ENCODE data around the gene SMO.
A peak's percentile ranks its signal among the peaks of the same experiment; 100 is the strongest.
"Not testable (repeated sequence)": the region's sequence is repeated elsewhere in the genome, so short reads cannot be mapped to it uniquely, and the experiment has no call there.

Gene SMO

DNA sequence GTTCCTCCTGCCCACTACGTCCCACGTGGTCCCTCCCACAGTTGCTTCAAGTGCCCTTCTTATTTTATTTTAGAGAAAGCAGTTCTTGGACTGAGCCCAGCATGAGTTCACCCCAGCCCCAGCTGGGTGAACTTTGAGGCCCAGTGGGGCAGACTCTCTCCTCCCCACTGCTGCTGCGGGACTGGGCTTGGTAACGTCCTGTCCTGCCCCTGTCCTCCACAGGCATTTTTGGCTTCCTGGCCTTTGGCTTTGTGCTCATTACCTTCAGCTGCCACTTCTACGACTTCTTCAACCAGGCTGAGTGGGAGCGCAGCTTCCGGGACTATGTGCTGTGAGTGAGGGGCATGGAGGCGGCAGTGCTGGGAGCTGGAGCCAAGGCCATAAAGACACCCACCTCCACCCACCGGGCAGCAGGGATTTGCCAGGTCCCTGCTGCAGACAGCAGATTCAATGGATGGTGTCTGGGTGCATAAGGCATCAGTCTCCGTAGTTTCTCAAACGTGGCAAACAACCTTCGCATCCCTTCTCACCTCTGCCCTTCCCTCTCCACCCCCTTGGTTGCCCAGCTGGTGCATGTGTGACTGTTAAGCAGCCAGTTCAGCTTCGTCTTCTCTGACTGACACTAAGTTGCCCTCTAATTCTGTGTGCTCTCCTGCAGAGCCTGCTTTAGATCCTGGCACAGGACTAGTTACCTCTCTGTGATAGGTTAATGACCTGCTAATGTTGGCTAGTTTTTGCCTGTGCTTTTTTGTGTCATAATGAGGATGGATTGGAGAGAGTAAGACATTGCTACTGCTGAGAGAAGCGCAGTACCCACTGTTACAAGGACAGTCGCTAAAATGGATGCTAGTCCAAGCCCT is 20.9 kb downstream of the SMO start:
- no peak for DNase-seq

DNA sequence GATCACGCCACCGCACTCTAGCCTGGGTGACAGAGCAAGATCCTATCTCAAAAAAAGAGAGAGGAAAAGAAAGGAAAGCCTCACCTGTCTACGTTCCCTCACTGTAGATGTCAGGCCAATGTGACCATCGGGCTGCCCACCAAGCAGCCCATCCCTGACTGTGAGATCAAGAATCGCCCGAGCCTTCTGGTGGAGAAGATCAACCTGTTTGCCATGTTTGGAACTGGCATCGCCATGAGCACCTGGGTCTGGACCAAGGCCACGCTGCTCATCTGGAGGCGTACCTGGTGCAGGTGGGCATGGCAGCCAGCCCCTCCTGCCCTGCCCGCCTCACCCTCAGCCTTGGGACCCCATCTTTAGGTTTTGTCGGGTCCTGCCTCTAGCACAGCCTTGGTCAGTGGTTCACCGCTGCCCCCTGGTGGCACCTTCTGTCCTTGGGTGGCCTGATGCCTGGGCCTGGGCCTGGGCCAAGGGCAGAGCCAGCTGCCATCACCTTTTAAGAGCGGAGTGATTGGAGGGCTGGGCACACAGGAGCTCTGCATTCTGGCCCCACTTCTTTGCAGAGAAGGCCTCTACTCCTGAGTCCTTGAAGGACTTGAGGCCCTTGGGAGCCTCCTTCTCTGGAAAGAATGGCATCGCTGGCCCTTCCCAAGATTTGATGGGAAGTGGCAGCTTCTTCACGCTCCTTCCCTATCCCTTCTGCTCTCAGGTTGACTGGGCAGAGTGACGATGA is 22.0 kb downstream of the SMO start:
- DNase-seq: peak; percentile 57

DNA sequence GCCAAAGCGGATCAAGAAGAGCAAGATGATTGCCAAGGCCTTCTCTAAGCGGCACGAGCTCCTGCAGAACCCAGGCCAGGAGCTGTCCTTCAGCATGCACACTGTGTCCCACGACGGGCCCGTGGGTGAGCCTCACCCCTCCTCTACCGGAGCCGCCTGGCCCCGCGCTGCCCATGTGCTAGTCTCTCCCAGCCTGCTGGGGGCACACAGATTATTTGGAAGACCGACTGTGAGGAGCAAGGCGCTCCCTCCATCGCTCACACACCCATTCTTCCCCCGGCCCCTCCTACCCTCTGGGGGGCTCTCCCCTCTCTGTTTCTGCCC is 22.5 kb downstream of the SMO start:
- DNase-seq: no peak

DNA sequence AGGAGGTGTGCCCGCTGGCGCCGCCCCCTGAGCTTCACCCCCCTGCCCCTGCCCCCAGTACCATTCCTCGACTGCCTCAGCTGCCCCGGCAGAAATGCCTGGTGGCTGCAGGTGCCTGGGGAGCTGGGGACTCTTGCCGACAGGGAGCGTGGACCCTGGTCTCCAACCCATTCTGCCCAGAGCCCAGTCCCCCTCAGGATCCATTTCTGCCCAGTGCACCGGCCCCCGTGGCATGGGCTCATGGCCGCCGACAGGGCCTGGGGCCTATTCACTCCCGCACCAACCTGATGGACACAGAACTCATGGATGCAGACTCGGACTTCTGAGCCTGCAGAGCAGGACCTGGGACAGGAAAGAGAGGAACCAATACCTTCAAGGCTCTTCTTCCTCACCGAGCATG is 23.7 kb downstream of the SMO start:
- DNase-seq: no peak

DNA sequence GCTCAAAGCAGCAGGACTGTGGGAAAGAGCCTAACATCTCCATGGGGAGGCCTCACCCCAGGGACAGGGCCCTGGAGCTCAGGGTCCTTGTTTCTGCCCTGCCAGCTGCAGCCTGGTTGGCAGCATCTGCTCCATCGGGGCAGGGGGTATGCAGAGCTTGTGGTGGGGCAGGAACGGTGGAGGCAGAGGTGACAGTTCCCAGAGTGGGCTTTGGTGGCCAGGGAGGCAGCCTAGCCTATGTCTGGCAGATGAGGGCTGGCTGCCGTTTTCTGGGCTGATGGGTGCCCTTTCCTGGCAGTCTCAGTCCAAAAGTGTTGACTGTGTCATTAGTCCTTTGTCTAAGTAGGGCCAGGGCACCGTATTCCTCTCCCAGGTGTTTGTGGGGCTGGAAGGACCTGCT is 24.2 kb downstream of the SMO start:
- DNase-seq: no peak

DNA sequence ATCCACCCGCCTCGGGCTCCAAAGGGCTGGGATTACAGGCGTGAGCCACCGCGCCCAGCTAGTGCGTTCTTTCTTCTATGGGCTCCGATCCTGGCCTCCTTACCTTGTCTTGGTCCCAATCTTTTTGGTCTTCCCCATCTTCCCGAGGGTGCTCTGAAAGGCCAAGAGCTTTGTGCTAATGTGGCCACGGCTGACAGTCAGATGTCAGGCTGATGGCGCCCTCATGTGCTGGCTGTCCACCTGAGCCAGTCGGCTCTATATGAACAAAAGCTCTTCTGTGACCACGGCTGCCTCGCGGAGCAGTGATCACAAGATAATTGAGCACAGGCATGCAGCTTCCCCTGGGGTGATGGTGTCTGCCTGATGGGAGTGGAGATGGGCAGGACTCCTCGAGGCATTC is 25.4 kb downstream of the SMO start:
- peak; percentile 8 for DNase-seq

DNA sequence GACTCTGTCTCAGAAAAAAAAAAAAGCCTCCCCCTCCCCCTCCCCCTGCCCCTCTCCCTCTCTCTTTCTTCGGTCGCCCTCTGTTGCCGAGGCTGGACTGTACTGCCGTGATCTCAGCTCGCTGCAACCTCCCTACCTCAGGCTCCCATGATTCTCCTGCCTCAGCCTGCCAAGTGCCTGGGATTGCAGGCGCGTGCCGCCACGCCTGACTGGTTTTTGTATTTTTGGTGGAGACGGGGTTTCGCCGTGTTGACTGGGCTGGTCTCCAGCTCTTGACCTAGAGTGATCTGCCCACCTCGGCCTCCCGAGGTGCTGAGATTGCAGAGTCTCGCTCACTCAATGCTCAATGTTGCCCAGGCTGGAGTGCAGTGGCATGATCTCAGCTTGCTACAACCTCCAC is 27.3 kb downstream of the SMO start:
- DNase-seq: not testable (repeated sequence)

DNA sequence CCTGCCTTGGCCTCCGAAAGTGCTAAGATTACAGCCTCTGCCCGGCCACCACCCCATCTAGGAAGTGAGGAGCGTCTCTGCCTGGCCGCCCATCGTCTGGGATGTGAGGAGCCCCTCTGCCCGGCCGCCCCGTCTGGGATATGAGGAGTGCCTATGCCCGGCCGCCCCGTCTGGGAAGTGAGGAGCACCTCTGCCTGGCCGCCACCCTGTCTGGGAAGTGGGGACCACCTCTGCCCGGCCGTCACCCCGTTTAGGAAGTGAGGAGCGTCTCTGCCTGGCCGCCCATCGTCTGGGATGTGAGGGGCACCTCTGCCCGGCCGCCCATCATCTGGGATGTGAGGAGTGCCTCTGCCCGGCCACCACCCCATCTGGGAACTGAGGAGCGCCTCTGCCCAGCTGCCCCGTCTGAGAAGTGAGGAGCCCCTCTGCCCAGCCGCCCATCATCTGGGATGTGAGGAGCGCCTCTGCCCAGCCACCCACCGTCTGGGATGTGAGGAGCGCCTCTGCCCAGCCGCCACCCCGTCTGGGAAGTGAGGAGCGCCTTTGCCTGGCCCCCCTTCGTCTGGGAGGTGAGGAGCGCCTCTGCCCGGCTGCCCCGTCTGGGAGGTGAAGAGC is 27.8 kb downstream of the SMO start:
- DNase-seq: not testable (repeated sequence)

DNA sequence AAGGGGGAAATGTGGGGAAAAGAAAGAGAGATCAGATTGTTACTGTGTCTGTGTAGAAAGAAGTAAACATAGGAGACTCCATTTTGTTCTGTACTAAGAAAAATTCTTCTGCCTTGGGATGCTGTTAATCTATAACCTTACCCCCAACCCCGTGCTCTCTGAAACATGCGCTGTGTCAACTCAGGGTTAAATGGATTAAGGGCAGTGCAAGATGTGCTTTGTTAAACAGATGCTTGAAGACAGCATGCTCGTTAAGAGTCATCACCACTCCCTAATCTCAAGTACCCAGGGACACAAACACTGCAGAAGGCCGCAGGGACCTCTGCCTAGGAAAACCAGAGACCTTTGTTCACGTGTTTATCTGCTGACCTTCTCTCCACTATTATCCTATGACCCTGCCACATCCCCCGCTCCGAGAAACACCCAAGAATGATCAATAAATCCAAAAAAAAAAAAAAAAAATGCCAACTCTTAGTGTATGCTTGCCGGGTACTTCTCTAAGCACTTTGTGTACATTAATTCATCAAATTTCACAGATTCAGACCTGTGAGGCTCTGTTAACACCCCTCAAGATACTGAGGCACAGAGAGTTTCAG is 28.5 kb downstream of the SMO start:
- not testable (repeated sequence) for DNase-seq

DNA sequence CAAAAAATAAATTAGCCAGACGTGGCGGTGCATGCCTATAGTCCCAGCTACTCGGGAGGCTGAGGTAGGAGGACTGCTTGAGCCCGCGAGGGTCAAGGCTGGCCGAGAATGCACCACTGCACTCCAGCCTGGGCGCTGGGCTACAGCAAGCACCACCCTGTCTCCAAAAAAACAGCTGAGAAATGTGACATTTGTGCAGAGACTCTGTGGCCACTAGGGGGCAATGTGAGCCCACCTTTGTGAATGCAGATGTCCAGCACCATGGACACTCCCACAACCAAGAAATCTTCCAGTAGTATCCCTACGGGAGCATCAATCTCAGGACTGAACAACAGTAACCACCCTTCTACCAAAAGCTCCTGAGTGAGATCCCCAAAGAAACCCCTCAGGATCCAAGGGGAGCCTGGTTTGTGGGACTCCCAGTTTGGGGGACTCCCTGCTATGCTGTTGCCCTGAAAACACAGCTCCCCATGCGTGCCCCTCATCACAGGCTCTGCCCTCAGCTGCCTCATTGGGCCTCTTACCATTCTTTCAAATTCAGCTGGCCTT is 30.2 kb downstream of the SMO start:
- DNase-seq: peak; percentile 65

DNA sequence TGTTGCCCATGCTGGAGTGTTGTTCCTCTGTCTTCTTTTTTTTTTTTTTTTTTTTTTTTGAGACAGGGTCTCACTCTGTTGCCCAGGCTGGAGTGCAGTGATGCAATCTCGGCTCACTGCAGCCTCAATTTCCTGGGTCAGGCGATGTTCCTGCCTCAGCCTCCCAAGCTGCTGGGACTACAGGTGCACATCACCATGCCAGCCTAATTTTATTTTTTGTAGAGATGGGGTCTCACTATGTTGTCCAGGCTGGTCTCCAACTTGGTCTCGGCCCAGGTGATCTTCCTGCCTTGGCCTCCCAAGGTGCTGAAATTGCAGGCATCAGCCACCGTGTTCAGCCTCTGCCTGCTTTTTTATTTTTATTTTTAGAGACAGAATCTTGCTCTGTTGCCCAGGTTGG is 30.7 kb downstream of the SMO start:
- DNase-seq: not testable (repeated sequence)

DNA sequence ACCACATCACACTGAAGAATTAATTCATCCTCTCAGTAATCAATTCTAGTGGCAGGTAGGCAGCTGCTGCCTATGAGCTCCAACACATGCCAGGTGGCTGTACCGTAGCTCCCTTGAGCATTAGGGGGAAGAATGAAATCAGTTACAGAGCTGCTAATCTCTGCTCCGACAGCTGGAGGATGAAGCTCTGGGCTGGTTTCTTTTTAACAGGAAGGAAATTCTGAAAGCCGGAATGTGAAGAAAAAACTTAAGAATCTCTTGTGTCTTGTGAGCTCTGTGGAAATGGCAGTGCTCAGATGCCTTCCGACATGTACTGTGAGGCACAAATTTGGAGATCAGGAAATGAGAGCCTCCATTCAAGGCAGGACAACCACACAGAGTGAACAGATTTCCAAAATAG is 33.6 kb downstream of the SMO start:
- DNase-seq: no peak

DNA sequence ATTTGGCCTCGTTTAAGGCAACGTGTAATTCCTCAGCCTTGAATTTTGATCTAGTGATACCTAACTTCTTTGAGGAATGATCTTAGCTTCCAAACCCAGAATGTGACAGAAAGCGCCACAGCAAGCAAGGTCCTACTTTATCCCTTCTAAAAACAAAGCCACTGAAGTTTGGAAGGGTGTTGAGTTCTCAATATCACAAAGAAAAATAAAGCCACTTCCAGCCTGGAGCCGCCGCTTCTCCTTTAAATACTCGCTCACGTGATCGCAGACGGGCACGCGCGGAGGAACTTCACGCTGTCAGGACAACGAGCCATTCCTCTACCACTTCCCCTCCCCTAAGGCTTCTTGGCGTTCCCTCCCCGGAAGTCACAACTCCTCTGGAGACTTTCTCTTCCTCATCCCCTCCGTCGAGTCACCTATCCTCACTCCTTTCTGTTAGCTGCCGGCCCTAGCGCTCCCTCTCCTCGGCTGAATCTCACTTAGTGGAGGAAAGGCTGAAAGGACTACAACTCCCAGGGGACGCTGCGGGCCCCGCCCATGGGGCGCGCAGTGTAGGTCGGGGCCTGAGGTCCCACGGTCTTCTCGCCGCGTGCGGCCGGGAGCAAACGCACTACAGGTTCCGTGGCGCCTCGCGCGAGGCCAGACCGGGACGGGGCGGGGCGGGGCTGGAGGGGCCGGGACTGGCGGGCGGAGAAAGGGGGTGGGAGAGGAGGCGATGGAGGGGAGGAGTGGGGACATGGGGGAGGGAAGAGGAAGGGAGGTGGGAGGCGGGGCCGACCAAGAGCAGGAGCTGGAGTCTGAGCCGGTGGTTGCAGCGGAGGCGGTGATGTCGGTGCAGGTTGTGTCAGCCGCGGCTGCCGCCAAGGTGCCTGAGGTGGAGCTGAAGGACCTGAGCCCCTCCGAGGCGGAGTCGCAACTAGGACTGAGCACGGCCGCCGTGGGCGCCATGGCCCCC is 36.1 kb downstream of the SMO start, which contains the start of gene AHCYL2:
AHCYL2 (plus strand) TSS at position 780 of the 955 bp plus-strand sequence.
- peak; percentile 98 for DNase-seq

DNA sequence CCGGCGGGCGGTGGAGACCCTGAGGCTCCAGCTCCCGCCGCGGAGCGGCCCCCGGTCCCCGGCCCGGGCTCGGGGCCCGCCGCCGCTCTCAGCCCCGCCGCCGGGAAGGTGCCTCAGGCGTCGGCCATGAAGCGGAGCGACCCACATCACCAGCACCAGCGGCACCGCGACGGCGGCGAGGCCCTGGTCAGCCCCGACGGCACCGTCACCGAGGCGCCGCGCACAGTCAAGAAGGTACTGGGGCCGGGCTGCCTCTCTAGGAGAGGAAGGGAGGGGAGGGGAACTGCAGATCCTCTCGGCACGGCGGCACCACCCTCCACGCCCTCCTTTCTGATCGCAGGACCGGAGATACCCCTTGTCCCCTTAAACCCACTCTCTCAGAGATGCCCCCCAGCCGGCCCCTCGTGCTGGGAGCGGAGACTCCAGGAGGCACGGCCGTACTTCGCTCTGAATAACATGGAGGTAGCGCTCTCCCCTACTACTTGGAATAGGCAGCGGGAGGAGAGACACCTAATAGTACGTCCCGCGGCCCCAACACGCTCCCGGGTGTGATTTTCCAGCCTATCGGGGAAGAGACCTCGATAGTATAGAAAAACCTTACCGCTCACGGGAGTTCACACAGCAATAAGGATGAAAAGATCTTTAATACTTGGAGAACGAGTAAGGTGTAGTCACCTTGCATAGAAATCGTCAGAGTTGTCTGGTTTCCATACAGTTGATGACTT is 36.9 kb downstream of the SMO start:
- peak; percentile 37 for DNase-seq

DNA sequence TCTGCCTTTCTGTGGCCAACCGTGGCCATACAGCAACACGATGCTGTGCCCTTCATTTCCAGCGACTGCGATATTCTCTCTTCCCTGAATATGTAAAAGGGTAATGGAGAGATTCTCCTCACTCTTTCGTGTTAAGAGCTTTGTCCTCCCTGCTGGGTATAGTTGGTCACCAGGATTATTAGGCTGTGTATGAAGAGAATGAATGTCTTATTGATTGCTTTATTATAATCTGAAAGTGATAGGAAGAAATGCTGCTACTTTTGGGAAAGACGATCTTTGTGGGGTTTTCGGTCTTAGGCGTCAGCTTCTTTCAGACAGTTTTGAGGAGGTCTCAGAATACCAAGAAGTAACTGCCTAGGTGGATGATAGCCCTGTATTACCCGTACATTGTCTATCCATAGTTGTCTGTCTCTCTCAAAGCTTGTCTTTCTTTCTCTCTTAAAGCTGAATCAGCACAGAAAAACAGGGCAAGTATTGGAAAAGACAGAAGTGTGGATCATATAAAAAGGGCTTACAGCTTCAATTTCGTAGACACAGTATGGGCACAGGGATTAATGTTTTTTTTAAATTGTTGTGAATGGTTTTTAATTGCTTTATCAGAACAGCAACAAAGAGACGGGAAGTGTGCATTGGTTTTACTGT is 37.6 kb downstream of the SMO start:
- DNase-seq: no peak

DNA sequence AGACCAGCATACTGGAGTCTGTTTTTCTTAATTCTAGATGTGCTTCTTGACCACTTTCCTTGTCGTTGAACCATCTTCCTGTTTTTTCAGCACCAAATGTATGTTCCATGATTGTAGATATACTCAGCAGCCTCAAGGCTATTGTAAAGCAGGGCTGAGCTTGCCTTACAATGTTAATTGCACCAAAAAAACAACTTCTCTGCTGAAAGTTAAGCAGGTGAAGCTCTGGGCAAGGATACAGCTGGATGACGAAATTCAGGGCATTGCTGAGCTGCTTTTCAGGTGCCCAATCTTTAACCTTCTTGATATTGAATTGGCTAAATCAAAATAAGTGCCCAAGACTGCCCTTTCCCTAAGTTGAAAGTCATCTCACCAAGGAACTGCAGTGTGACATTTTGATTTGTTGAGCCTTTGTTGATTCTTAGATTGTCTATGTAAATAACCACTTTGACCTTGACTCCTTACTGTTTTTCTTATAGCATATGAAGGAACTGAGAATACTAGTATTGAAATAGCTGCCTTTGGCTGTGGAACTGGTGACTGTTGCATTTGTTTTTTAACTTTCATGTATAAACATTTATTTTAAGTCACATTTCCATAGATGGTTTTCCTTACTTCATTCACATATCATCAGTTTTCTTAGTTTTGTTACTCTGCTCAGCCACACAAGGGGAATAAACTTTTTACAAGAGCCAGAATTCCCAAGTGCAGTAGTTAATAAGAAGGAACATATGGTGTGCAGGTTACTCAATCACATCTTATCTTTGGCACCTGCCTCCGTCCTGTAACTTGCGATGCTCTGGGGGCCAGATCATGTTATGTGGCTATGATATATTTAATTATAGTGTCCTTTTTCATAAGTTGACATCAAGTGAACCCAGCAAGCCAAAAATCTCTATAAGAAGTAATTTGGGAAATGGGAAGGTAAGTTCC is 39.5 kb downstream of the SMO start:
- DNase-seq: no peak

DNA sequence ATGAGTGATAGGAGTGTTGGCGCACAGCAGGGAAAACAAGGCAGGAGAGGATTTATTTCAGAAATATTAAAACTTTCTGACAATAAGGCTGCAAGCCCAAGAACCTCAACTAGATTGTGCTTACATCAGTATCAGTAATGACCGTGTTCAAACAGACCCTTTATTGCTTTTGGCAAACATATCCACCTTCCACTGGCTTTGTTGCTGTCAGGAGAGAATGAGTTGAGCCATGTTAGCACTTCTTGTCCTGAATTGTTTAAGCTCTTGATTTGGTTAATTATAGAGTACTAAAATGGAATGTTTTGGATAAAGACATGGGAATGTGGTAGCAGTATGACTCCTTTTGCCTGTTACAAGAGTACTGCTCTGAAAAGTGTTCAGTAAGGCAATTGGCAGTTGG is 40.2 kb downstream of the SMO start:
- no peak for DNase-seq

DNA sequence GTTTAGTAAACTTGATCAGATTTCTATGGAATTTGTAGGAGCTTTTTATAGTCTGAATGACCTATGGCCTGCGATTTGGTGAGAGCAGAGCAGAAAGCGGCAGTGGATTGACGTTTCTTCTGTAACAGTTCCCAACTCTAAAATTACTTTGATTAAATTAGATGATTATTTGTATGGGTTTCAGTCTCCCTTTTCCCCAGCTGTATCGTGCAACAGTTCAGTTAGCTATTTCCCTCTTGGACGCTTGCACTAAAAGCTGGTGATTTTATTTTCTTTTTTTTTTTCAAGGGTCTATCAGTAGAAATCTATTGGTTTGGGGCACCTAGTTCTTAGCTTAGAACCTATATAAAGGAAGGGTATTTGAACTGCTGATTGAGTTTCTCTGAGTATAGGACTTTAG is 43.2 kb downstream of the SMO start:
- DNase-seq: no peak

DNA sequence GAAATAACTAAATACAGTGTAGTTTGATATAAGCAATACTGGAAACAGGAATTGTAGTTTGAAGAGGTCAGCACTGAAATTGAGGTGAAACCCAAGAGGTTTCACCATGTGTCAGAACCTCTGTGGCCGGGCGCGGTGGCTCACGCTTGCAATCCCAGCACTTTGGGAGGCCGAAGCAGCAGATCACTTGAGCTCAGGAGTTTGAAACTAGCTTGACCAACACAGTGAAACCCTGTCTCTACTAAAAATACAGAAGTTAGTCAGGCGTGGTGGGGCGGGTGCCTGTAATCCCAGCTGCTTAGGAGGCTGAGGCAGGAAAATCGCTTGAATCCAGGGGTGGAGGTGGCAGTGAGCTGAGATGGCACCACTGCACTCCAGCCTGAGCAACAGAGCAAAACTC is 50.1 kb downstream of the SMO start:
- no peak for DNase-seq
